Sigmoid colon (tissue), 7 donors: ENCODE results near the gene TTLL10. TPM values are rescaled to one million over a fixed set of nuclear protein-coding genes. Genes with fewer than 3 reads are reported as not detected.

Experiments used
- DNase-seq: peaks from one replicate; pipeline ENCODE4 v3.0.0-alpha.2; 2019
- H3K27ac ChIP-seq, 4 donors: fragments of 200-600 bp; sonication (generic); one replicate each; pipeline ENCODE4 v1.5.1; 2016 to 2019; ENCODE audit warnings: mild to moderate bottlenecking in 1 of 4
- H3K27me3 ChIP-seq, 3 donors: fragments of 200-600 bp; sonication (generic); one replicate each; pipeline ENCODE4 v1.5.1; 2019; ENCODE audit warnings: mild to moderate bottlenecking in 1 of 3
- H3K36me3 ChIP-seq, 4 donors: fragments of 200-600 bp; sonication (generic); one replicate each; pipeline ENCODE4 v1.5.1; 2016 to 2019
- H3K4me1 ChIP-seq, 4 donors: fragments of 200-600 bp; sonication (generic); one replicate each; pipeline ENCODE4 v1.5.1; 2017 to 2019
- H3K4me3 ChIP-seq, 4 donors: fragments of 200-600 bp; sonication (generic); one replicate each; pipeline ENCODE4 v1.5.1; 2017 to 2019; ENCODE audit warnings: mild to moderate bottlenecking in 2 of 4, moderate library complexity in 1 of 4
- H3K9me3 ChIP-seq, 4 donors: fragments of 200-600 bp in 3 of 4; sonication (generic) in 3 of 4; one replicate each; pipeline versions ENCODE4 v1.5.1 to v1.6.1; 2013 to 2019
- EP300 ChIP-seq, 4 donors: sonication (generic); formaldehyde crosslinking; IDR thresholded peaks; one replicate each; pipeline ENCODE4 v1.6.1; 2017; ENCODE audit warnings: antibody characterized with exemption in 4 of 4
- POLR2A ChIP-seq, 2 donors: fragments of 450-650 bp; IDR thresholded peaks; one replicate each; pipeline ENCODE4 v1.6.1; 2016; ENCODE audit warnings: antibody characterized with exemption in 2 of 2, mild to moderate bottlenecking in 2 of 2, moderate library complexity in 2 of 2
- POLR2AphosphoS5 ChIP-seq, 4 donors: sonication (generic); formaldehyde crosslinking; IDR thresholded peaks; one replicate each; pipeline ENCODE4 v1.6.1; 2017; ENCODE audit warnings: antibody characterized with exemption in 4 of 4
- WGBS, 2 donors: extraction: QIAGEN DNeasy Blood & Tissue Kit; methylation state at CpG; one replicate each; pipeline ENCODE4 v1.1.7; 2013; 5-methylcytosine and 5-hydroxymethylcytosine counted together
- intact Hi-C: fragments of 100-400 bp; cut with DNase I; formaldehyde crosslinking; loops from one replicate; pipeline ENCODE4 v1.15.1; 2023
- polyA plus RNA-seq, 3 donors: library from polyadenylated mRNA; stranded (reverse); fragments of 200-250 nt; gene quantifications; one replicate each; pipeline ENCODE4 v1.2.3, GENCODE V29; 2013
- total RNA-seq, 4 donors: library from RNA; depleted of rRNA; stranded (reverse); fragments of >200 nt; gene quantifications; one replicate each; pipeline ENCODE4 v1.1.0, GENCODE V29; 2016
- TF ChIP-seq, protein P1 (sequence below), 4 experiments: fragments of 450-650 bp in 3 of 4; fragments of 200-600 bp in 1 of 4; IDR thresholded peaks; one replicate each; pipeline ENCODE4 v1.5.1; 2016 to 2019; ENCODE audit warnings: antibody characterized with exemption in 4 of 4, mild to moderate bottlenecking in 3 of 4, moderate library complexity in 2 of 4
- donor health status: healthy with polysubstance abuse.
- donor health status: Bipolar disorder and iron deficiency.
- donor health status: healthy.

The TTLL10 gene, protein sequence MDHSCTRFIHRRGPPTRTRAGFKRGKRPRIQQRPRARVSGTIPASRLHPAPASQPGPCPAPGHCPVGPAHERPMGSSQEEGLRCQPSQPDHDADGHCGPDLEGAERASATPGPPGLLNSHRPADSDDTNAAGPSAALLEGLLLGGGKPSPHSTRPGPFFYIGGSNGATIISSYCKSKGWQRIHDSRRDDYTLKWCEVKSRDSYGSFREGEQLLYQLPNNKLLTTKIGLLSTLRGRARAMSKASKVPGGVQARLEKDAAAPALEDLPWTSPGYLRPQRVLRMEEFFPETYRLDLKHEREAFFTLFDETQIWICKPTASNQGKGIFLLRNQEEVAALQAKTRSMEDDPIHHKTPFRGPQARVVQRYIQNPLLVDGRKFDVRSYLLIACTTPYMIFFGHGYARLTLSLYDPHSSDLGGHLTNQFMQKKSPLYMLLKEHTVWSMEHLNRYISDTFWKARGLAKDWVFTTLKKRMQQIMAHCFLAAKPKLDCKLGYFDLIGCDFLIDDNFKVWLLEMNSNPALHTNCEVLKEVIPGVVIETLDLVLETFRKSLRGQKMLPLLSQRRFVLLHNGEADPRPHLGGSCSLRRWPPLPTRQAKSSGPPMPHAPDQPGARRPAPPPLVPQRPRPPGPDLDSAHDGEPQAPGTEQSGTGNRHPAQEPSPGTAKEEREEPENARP
- not detected for total RNA-seq
- polyA plus RNA-seq, result under 1 TPM; 0.46 to 0.70 (median 0.60) TPM

DNA sequence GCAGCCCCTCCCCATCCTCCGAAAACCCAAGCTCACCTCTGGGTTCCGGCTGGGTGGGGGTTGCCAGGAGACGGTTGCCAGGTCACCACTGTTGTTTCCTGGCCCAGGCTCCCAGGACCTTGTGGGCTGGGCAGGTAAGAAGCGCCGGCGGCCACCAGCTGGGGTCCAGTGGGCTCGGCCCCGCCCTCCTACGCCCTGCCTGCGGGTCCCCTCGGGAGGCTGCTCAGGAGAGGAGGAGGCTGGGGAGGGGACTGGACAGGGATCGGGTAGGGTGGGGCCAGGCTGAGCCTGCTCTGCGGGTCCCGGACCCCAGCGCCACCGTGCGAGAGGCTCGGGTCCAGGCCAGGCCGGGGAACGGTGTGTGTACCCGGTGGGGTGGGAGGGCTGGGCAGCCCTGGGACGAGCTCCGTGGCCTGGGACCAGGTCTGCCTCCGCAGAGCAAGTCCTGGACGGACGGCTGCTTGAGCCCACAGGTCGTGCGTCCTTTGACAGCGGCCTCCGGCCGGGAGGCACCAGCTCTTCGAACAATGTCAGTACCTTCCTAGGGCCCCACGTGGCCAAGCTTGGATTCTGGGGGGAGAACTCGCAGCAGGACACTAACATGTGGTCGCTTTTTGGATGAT lies at the start of gene TTLL10:
TTLL10 (plus strand) TSS at position 88 of the 623 bp plus-strand sequence. CDS start 5,336 bp downstream, outside the sequence.
- Histone ChIP-seq H3K4me3 (no peak within 1 kb of the TSS), H3K4me1 (peaks cover 0 to 7% (median 0%) of the 10 kb centered on the region in 4 donors), H3K27me3 (peaks cover 19 to 99% (median 72%) of the 10 kb centered on the region in 3 donors), H3K9me3 (no peaks in the 10 kb centered on the region), H3K27ac (no peak within 1 kb of the TSS), H3K36me3 (no peaks in the 10 kb centered on the region)
- WGBS, 2 donors, result 41 to 76% methylated on average over 35 of the region's 35 CpGs
- intact Hi-C loops, result no loop called here
- DNase-seq, result no peak
- TF ChIP-seq POLR2A (IDR thresholded peaks at IDR 0.05) (no peak), EP300 (IDR thresholded peaks at IDR 0.05) (no peak), POLR2AphosphoS5 (IDR thresholded peaks at IDR 0.05) (no peak)
- TF ChIP-seq, protein P1, sequence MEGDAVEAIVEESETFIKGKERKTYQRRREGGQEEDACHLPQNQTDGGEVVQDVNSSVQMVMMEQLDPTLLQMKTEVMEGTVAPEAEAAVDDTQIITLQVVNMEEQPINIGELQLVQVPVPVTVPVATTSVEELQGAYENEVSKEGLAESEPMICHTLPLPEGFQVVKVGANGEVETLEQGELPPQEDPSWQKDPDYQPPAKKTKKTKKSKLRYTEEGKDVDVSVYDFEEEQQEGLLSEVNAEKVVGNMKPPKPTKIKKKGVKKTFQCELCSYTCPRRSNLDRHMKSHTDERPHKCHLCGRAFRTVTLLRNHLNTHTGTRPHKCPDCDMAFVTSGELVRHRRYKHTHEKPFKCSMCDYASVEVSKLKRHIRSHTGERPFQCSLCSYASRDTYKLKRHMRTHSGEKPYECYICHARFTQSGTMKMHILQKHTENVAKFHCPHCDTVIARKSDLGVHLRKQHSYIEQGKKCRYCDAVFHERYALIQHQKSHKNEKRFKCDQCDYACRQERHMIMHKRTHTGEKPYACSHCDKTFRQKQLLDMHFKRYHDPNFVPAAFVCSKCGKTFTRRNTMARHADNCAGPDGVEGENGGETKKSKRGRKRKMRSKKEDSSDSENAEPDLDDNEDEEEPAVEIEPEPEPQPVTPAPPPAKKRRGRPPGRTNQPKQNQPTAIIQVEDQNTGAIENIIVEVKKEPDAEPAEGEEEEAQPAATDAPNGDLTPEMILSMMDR (IDR thresholded peaks at IDR 0.05), result no peak

DNA sequence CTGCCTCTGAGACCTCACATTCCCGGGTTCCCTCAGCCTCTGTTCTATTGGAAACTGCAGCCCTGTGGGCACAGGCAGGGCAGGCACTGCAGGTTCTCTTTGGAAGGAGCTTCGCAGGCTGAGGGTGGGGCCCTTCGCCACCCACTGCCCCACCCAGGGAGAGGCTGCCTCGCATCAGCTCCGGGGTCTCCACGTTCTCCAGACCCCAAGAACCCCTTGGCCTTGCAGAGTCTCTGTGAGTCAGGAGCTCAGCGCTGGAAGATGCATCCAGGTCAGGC lies 49.2 kb upstream of the TTLL10 start:
- H3K27me3 ChIP-seq, result peaks cover 0 to 30% (median 0%) of the 10 kb centered on the region in 3 donors
- intact Hi-C loops, result loop anchor here (5.0 kb wide), 1 partner anchor 148 kb away; the partner anchor contains the start of gene UBE2J2
- WGBS, 2 donors, result 15 to 76% methylated on average over 7 of the region's 7 CpGs
- DNase-seq, result no peak
- no peak overlapping the region for H3K27ac ChIP-seq
- H3K4me3 ChIP-seq, result no peak overlapping the region
- H3K4me1 ChIP-seq, result peaks cover 0 to 11% (median 11%) of the 10 kb centered on the region in 4 donors
- H3K36me3 ChIP-seq, result no peaks in the 10 kb centered on the region
- TF ChIP-seq POLR2AphosphoS5 (IDR thresholded peaks at IDR 0.05), result no peak
- TF ChIP-seq EP300 (IDR thresholded peaks at IDR 0.05), result no peak
- no peak for TF ChIP-seq POLR2A (IDR thresholded peaks at IDR 0.05)
- TF ChIP-seq, protein P1 (IDR thresholded peaks at IDR 0.05), result no peak
- H3K9me3 ChIP-seq, result no peaks in the 10 kb centered on the region

DNA sequence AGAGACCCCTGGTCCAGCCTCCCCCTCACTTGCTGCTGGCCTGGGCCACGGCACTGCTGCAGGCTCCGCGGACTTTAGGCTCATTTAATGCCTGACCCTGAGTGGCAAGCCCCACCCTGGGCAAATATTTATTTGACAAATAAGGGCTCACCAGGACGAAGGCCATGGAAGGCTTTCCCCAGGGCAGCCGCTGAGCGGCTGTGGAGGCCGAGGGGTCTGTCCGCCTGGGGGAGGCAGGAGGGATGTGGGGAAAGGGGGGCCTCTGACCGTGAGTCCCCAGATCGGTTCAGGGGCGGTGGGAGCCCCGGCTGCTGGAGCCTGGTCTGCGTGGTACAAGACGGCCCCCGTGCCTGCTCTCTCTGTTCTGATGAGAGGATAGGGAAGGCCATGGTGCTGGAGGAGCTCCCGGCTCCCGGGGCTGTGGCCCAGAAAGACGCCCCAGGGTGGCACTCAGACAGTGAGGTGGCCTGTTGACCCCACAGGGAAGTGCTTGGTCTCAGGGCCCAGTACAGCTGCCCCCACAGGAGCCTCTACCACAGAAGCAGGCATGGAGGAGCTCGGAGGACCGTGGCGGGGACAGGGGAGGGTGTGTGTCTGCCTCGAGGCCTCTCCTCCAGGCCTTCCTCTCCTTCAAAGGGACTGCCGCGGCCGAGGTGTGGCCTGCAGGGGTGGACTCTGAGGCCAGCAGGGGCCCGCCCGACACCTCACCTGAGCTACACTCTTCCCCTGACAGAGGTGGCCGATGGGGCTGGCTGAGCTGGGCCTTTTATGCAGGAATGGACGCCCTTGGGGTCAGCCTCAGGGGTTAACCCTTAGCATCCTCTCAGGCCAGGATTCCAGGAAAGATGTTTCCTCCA lies 48.7 kb upstream of the TTLL10 start:
- no peak for DNase-seq
- H3K36me3 ChIP-seq, result no peaks in the 10 kb centered on the region
- H3K4me3 ChIP-seq, result no peak overlapping the region
- WGBS, 2 donors, result 17 to 66% methylated on average over 29 of the region's 29 CpGs
- peaks cover 0 to 11% (median 11%) of the 10 kb centered on the region in 4 donors for H3K4me1 ChIP-seq
- TF ChIP-seq POLR2A (IDR thresholded peaks at IDR 0.05) (no peak), EP300 (IDR thresholded peaks at IDR 0.05) (no peak), POLR2AphosphoS5 (IDR thresholded peaks at IDR 0.05) (no peak)
- TF ChIP-seq, protein P1 (IDR thresholded peaks at IDR 0.05), result no peak
- intact Hi-C loops, result loop anchor here (5.0 kb wide), 1 partner anchor 147 kb away; the partner anchor contains the start of gene UBE2J2
- H3K27me3 ChIP-seq, result peaks cover 0 to 30% (median 0%) of the 10 kb centered on the region in 3 donors
- no peak overlapping the region for H3K27ac ChIP-seq
- H3K9me3 ChIP-seq, result no peaks in the 10 kb centered on the region

GRCh38 chr1:1125945-1126344 lies 47.7 kb upstream of the TTLL10 start:
- no peak overlapping the region for H3K4me3 ChIP-seq
- H3K27me3 ChIP-seq, result peaks cover 0 to 23% (median 0%) of the 10 kb centered on the region in 3 donors
- no peaks in the 10 kb centered on the region for H3K9me3 ChIP-seq
- H3K27ac ChIP-seq, result no peak overlapping the region
- WGBS, 2 donors, result 21 to 80% methylated on average over 18 of the region's 18 CpGs
- intact Hi-C loops, result no loop called here
- H3K36me3 ChIP-seq, result no peaks in the 10 kb centered on the region
- no peak for DNase-seq
- TF ChIP-seq EP300 (IDR thresholded peaks at IDR 0.05) (no peak), POLR2A (IDR thresholded peaks at IDR 0.05) (no peak), POLR2AphosphoS5 (IDR thresholded peaks at IDR 0.05) (no peak)
- TF ChIP-seq, protein P1 (IDR thresholded peaks at IDR 0.05), result no peak
- H3K4me1 ChIP-seq, result peaks cover 0 to 11% (median 11%) of the 10 kb centered on the region in 4 donors
